Measurements from ENCODE around the gene SLC16A8. TPM values are rescaled to one million over a fixed set of nuclear protein-coding genes. Genes with fewer than 3 reads are reported as not detected.

The SLC16A8 gene
- total RNA-seq, 1 donor from 2014 or later, result not detected

DNA sequence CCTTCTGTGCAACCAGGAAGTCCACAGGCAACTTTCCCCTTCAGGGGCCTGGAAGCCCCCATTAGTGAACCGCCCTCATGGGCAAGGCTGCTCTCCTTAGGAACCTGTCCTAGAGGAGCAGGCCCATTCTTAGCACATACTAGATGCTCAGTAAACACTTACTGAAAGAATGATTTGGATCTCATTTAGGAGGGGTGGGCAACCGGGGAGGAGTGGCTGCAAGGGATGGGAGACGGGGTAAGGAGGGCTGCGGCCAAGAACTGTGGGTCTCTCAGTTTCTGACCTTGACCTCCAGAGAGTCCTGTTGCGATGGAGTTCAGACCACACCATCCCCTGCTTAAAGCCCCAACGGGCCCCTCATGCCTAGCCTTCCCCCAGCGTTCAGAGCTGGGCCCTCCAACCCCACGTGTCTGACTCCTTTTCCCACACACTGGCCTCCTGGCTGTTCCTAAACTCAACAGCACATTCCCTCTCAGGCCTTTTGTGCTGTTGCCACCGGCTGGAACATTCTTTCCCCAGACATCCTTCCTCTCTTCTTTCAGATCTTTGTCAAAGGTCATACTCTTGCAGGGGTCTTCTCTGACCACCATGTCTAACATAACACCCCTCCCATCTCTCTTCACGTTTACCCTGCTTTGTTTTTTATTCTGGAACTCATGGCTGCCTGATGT, 47.5 kb downstream of the SLC16A8 start:
- DNase-seq (ENCODE audit: low spot score), result no peak
- intact Hi-C loops (cut with DNase I), result no loop called here

DNA sequence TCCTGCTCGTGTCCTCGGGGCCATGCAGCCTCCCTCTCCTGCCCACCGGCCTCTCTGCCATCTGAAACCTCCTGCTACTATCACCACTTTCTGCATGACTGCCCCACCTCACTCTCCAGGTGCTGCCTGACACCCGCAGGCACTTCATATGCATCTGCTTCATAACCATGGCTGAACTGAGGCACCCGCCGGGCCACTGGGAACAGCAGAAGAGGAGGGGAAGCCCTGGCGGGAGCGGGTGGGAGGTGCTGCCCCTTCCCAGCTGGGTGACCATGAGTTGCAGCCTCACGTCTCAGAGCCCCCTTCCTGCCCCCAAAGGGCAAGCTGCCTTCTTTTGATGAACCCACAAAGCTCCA, 48.5 kb downstream of the SLC16A8 start:
- intact Hi-C loops (cut with DNase I), result no loop called here
- DNase-seq (ENCODE audit: low spot score), result no peak

DNA sequence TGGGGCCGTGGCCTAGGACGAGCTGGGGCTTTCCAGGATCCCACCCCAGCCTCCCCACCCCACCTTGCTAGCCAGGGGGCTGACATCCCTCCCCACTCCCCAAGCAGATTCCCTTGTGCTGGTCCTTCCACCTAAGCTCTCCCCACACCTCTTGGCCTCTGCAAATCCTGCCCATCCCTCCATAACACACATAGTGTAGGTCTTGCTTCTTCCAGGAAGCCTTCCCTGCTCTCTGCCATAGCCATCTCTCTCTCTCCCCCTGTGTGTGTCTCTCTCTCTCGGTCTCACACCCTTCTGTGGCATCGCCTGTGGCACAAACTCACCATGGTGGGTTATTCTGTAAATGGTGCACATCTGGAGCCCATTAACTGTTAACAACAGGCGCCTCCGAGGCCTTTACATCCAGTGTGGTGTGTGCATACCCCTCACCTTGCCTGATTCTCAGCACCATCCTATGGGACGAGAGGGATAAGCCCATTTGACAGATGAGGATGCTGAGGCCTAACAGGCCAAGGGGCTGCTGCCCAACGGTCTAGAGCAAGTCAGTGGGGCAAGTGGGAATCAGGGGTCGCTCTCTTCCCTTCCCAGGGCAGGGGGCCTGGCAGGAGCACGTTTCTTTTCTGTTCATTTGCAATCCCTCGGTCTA, 49.0 kb downstream of the SLC16A8 start:
- intact Hi-C loops (cut with DNase I), result no loop called here
- no peak for DNase-seq (ENCODE audit: low spot score)

DNA sequence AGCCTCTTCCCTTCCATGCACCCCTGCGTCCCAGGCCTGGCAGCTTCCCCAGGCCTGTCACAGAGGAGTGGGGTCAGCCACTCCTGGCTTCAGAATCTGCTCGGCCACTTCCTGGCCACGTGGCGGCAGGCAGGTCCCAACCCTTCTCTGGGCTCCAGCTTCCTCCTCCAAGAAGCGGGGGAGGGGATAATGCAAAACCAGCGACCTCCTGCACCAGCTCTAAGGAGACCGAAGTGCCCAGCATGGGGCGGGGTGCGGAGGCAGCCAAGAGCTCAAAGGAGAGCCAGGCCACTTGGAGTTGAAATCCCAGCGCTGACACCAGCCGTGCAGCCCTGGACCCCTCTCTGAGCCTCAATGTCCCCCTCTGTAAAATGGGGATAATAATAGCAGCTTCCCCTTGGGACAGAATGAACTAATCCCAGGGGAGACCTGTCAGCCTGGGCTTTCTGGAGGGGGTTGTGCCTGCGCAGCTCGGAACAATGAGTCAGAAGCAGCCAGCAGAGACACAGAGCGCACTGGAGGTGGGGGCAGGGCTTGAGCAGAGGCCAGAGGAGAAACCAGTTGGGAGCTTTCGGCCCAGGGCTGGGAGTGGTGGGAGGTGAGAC, 49.6 kb downstream of the SLC16A8 start:
- intact Hi-C loops (cut with DNase I), result no loop called here
- peak; percentile 80 for DNase-seq (ENCODE audit: low spot score)

DNA sequence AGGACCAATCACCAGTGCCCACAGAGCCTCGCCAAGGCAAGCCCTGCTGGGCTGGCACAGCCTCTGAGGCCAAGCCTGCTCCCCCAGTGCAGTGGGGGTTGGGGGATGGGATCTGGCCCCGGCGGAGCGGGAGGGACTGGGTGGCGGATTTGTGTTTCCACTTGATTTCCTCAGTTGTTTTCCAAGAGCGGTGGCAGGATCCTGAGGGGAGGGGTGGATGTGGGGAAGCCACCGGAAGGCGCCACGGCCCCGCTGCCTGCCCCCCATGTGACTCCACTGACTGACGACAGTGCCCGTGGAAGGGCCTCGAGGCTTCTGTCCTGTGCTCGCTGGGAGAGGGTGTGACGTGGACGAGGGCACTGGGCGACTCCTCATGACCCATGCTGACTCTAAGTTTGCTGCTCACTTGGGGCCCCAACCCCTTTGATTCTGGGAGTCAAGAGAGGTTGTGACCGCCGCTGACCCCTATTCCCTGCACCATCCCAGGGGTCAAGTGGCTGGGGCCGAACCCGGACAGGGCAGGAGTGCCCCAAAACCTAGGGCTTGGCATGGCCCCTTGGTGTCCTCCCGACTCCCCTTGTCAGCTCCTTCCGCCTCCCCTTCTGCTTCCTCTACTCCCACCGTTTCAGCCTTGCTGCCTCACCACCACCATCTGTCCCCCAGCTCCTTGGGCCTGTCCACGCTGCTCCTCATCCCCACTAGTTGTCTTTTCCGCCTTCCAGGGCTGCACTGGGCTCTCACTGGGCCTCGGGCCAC, 50.3 kb downstream of the SLC16A8 start:
- no peak for DNase-seq (ENCODE audit: low spot score)
- intact Hi-C loops (cut with DNase I), result no loop called here

DNA sequence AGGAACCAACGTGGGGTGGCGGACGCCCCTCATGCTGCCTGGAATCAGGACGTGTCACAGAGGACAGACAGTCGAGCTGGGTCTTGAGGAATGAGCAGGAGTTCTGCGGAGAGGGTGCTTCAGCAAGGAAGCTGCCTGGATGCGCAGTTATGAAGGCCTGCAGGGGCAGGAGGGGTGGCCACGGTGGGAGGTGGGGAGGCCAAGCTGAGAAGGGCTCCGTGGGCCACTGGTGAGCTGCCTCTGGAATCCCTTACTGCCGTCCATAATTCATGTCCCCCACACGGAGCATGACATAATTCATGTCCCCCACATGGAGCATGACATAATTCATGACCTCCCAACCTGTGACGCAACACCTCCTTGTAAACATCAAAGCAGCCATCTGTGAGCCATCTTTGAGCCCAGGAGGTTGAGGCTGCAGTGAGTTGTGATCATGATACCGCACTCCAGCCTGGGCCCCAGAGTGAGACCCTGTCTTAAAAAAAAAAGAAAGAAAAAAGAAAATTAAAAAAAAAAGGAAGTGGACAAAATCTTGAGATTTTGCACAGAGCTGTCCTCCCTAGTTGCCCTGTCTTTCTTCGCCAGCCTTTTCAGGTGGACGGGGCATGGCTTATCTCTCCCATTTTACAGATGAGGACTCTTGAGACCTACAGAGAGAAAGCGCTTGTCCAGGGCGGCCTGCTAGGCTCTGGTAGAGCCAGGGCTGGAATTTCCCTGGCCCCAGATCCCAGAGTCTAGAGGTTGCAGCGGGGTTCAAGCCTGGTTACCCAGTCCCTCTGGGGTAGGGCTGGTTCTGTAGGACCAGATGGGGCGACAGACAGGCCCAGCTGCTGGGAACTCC, 51.1 kb downstream of the SLC16A8 start:
- DNase-seq (ENCODE audit: low spot score), result no peak
- intact Hi-C loops (cut with DNase I), result no loop called here

DNA sequence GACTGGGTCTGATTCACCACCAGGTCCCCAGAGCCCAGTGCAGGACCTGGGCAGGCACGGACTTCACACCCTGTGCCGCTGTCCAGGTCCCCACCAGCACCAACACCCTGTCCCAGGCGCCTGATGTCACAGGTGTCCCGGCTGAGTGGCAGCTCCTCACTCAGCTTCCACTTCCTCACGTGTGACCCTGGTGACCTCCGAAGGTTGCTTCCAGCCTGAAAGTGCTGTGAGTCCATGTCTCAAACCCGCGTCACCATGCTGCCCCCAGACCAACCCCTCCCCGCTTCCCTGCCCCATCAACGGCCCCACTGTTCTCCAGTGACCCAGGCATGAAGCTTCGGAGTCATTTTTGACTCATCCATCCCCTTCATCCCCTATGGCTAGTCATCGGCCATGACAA, 52.5 kb downstream of the SLC16A8 start:
- no peak for DNase-seq (ENCODE audit: low spot score)
- intact Hi-C loops (cut with DNase I), result no loop called here

DNA sequence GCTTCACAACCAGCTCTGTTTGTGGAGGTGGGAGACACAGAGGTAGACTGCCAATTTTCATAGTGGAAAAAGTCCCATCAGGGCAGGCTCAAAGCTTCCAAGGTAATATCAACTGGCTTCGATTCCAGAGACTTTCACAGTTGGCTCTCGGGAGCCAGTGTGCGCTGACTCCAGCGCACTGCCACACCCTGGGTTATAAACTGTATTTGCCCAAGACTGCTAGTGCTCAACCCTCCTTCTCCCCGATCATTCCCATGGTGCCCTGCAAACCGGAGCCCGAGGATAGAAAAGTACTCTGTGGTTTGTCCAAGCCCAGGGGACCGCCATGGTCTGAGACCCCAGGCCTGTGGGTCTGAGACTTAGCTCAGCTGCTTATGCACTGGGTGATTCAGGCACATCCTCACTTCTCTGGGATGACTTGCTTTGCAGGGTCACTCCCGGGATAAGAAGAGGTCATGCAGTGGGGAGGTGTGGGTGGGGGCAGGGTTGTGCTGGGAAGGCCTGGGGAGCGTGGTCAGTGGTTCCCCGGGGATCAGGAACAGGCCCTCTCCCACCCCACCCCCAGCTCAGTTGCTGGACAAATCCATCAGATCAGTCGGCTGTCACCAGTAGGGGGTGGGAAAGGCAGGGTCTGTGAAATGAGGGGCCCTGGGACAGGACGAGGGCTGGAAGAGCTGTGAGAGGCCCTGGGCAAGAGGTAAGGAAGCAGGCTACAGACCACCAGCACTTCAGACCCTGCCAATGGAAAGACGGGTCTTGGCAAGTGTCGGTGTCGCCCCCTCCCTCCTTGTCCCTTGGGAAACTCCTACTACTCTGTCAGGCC, 53.5 kb downstream of the SLC16A8 start:
- no peak for DNase-seq (ENCODE audit: low spot score)
- intact Hi-C loops (cut with DNase I), result no loop called here

DNA sequence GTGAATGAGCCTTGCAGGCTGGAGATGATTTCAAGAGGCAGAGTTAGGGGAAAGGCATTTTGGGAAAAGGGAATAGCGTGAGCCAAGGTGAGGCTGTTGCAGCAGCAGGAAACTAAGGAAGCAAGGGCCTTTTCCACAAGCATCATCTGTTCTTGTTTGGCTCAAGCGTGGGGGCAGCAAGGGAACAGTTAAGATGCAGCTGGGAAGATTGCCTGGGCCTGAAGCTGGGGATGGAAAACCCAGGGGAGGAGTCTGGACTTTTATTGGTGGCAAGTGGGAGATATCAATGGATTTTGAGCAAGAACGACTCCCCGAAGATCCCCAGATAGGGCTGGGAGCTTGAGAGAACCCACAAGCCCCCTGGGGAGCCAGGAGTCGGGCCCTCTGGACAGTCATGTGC, 54.1 kb downstream of the SLC16A8 start:
- intact Hi-C loops (cut with DNase I), result no loop called here
- no peak for DNase-seq (ENCODE audit: low spot score)

DNA sequence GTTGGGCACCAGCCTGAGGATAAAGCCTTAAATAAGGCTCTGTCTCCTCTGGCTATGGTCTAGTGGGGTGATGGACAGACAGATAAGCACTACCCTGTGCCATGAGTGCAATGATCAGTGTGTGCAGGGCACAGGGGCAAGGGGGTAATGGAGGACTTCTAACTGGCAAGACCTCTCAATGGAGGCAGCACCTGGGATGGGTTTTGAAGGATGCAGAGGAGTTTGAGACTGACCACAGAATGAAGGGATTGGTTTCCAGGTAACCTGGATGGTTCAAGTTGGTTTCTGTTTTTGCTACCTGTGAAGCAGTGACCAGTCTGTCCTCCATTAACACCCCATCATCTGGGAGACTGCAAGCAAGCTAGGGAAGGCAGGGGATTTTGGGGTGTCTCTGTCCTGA, 54.6 kb downstream of the SLC16A8 start:
- no peak for DNase-seq (ENCODE audit: low spot score)
- intact Hi-C loops (cut with DNase I), result no loop called here

DNA sequence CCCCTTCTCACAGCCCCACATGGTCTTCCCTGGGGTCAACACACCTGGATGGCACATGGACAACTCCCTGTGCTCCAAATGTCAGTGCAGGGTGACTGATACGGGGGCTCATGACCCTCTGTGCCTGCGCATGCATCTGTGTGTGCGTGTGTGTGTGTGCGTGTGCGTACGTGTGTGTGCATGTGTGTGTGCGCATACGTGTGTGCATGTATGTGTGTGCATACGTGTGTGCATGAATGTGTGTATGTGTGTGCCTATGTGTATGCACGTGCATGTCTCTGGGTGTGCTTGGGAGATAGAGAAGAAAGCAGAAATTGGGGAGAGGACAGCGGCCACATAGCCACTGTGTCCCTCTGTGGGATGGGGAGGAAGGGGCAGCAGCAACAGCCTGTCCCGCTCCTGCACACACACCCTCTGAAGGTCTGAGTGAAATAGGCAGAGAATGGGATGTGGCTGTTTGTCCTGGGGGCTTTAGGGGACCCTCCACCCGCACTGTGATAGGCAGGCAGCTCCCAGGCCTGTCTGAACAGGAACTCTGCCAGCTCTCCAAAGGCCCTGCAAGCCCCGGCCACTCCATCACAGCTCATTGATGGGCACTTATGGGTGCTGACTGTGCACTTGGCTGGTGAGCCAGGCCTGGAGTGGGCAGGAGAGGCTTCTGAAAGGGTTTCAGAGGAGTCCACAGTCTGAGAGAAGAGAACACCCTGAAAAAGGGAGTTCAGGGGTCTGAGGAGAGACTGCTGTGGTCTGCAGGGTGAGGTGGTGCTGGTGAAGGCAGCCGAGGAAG, 55.4 kb downstream of the SLC16A8 start:
- intact Hi-C loops (cut with DNase I), result no loop called here
- no peak for DNase-seq (ENCODE audit: low spot score)

Other genes with a start within 250 kb of the SLC16A8 start
- gene ANKRD54, start 239.8 kb downstream of the SLC16A8 start, total RNA-seq, result 15.7 TPM
- gene EIF3L, start 234.8 kb downstream of the SLC16A8 start, total RNA-seq, result 255 TPM
- gene MICALL1, start 177.9 kb downstream of the SLC16A8 start, total RNA-seq, result 16.5 TPM
- gene C22orf23, start 130.6 kb downstream of the SLC16A8 start, total RNA-seq, result 0.54 TPM
- gene POLR2F, start 130.5 kb downstream of the SLC16A8 start, total RNA-seq, result 50.5 TPM
- gene SOX10, start 99.6 kb downstream of the SLC16A8 start, total RNA-seq, result 0.62 TPM
- gene PICK1, start 26.8 kb downstream of the SLC16A8 start, total RNA-seq, result 19.1 TPM
- gene BAIAP2L2, start 26.5 kb upstream of the SLC16A8 start, total RNA-seq, result 0.24 TPM
- gene PLA2G6, start 97.6 kb upstream of the SLC16A8 start, total RNA-seq, result 12.5 TPM
- gene MAFF, start 117.8 kb upstream of the SLC16A8 start, total RNA-seq, result 9.8 TPM
- gene TMEM184B, start 188.8 kb upstream of the SLC16A8 start, total RNA-seq, result 58.1 TPM
- 95.7 TPM for gene CSNK1E, start 233.2 kb upstream of the SLC16A8 start, total RNA-seq

All from cardiac septum (tissue), 1 donor.